Heart right ventricle (tissue), 16 donors: ENCODE results near the gene OSBP. TPM values are rescaled to one million over a fixed set of nuclear protein-coding genes. Genes with fewer than 3 reads are reported as not detected.

Experiments used
- ATAC-seq, 8 donors: fragments of 200-7000 bp; cut with Tn5 transposase; one replicate each; pipeline ENCODE4 v1.9.1; 2020; ENCODE audit warnings: mild to moderate bottlenecking in 8 of 8, moderate library complexity in 8 of 8, moderate number of reproducible peaks in 1 of 8
- DNase-seq, 2 donors: peaks; one replicate each; pipeline ENCODE4 v3.0.0-alpha.2; 2020
- H3K27ac ChIP-seq, 10 donors: fragments of 200-600 bp; sonication (generic) in 2 of 10; one replicate each; pipeline versions ENCODE4 v1.5.0 to v1.8.0; 2020 to 2022; ENCODE audit warnings: mild to moderate bottlenecking in 3 of 10
- H3K27me3 ChIP-seq, 7 donors: fragments of 200-600 bp; one replicate each; pipeline ENCODE4 v1.8.0; 2021 to 2022; ENCODE audit warnings: mild to moderate bottlenecking in 2 of 7
- H3K36me3 ChIP-seq, 9 donors: fragments of 200-600 bp; sonication (generic) in 1 of 9; one replicate each; pipeline versions ENCODE4 v1.5.0 to v1.8.0; 2020 to 2022; ENCODE audit warnings: mild to moderate bottlenecking in 2 of 9
- H3K4me1 ChIP-seq, 9 donors: fragments of 200-600 bp; sonication (generic) in 1 of 9; one replicate each; pipeline versions ENCODE4 v1.5.0 to v1.8.0; 2020 to 2022; ENCODE audit warnings: mild to moderate bottlenecking in 4 of 9
- H3K4me3 ChIP-seq, 10 donors: fragments of 200-600 bp; sonication (generic) in 2 of 10; one replicate each; pipeline versions ENCODE4 v1.5.0 to v1.8.0; 2020 to 2022; ENCODE audit warnings: mild to moderate bottlenecking in 7 of 10, moderate library complexity in 2 of 10
- H3K9me3 ChIP-seq, 11 donors: fragments of 200-600 bp in 10 of 11; sonication (generic) in 2 of 11; one replicate each; pipeline versions ENCODE4 v1.5.0 to v1.8.0; 2013 to 2022; ENCODE audit warnings: mild to moderate bottlenecking in 2 of 11, control low read depth in 1 of 11, moderate library complexity in 1 of 11
- WGBS, 2 donors: extraction: QIAGEN DNeasy Blood & Tissue Kit; methylation state at CpG; one replicate each; pipeline ENCODE4 v1.1.7; 2013; ENCODE audit warnings: inconsistent platforms in 1 of 2; 5-methylcytosine and 5-hydroxymethylcytosine counted together
- intact Hi-C, 10 donors: fragments of 100-400 bp; cut with DNase I; formaldehyde crosslinking; loops; one replicate each; pipeline versions ENCODE4 v1.11.1 to v1.14.2; 2022
- microRNA-seq, 2 donors: library from miRNA; unstranded; fragments of <30 nt; microRNA quantifications; one replicate each; pipeline ENCODE4 v1.2.0, GENCODE V29; 2021
- polyA plus RNA-seq, 2 donors: library from polyadenylated mRNA; stranded (reverse); fragments of 200-250 nt; gene quantifications; one replicate each; pipeline ENCODE4 v1.2.3, GENCODE V29; 2013
- total RNA-seq, 10 donors: library from RNA; stranded (reverse); fragmentation: NEBNext Ultra II Directional in 3 of 10; extraction: Animal tissue kit (Norgen Biotek cat#: 25700) in 3 of 10; gene quantifications; one replicate each; pipeline versions ENCODE4 v1.2.1 to v1.2.4, GENCODE V29; 2021 to 2023
- TF ChIP-seq, protein P1 (sequence below), 9 donors: fragments of 200-600 bp; sonication (generic) in 2 of 9; IDR thresholded peaks; one replicate each; pipeline versions ENCODE4 v1.5.0 to v1.8.0; 2021 to 2022; ENCODE audit warnings: antibody characterized with exemption in 9 of 9, mild to moderate bottlenecking in 5 of 9, moderate library complexity in 1 of 9
- donor health status: Arrhythmogenic right ventricular cardiomyopathy.
- donor health status: ischemic (EF 13 %, LVEDD 7.1; RV severe dilation, severe dysfunction).
- donor health status: healthy with polysubstance abuse.
- donor health status: DM: no; HTN: yes; CAD: no.
- donor health status: DM: no; HTN: no; CAD: no.
- donor health status: ischemic (EF 25% LVEDD 6.9; RV normal size, moderate dysfunction).
- donor health status: ischemic (EF 25% LVEDD 5.7; RV mildly dilated, moderate dysfunction).
- donor health status: healthy.
- donor health status: DM: yes; HTN: yes; CAD: no.
- donor health status: Ischemic cardiomyopathy.
- donor health status: ischemic (EF 35%, LVEDD 5.7; RV mildly dilated, moderate dysfunction).
- donor health status: nonischemic (EF 11% LVEDD 7.7; RV severe dilation, severe dysfunction).
- donor health status: DM: yes; HTN: yes; CAD: no.
- donor health status: PGD.
- donor health status: ischemic (EF 29% LVEDD 5.4; RV normal size, mild dysfunction).
- donor health status: nonischemic (EF 23%, LVEDD 6.1; RV moderate dilation, normal function).

The OSBP gene
- total and polyA plus RNA-seq, 12 donors = 11.2 to 46.8 (median 39.0) TPM

DNA sequence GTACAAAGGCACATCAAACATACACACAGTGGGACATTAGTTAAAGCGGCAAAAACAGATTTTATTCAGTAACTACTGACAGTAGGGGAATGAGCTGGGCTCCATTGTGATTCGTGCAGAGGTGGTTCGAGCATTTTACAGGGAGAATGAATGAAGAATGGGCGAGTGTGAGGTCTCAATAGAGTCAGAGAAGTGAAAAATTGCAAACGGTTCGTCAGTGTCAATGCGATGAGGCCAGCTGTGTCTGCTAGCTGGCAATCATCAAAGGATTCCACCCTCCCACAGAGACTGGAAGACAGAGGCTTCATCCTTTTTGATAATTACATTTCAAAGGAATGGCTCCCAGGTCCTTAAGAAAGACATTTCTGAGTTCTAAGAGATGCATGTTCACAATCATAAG is 86.9 kb downstream of the OSBP start:
- DNase-seq (no peak), ATAC-seq (no peak)
- Histone ChIP-seq H3K36me3 (no peaks in the 10 kb centered on the region), H3K27me3 (peaks cover 0 to 5% (median 0%) of the 10 kb centered on the region in 7 donors), H3K9me3 (no peaks in the 10 kb centered on the region), H3K4me1 (no peaks in the 10 kb centered on the region), H3K4me3 (no peak overlapping the region), H3K27ac (no peak overlapping the region)
- WGBS, 2 donors = 51 to 53% methylated on average over 7 of the region's 7 CpGs
- intact Hi-C loops = no loop called here
- TF ChIP-seq, protein P1, sequence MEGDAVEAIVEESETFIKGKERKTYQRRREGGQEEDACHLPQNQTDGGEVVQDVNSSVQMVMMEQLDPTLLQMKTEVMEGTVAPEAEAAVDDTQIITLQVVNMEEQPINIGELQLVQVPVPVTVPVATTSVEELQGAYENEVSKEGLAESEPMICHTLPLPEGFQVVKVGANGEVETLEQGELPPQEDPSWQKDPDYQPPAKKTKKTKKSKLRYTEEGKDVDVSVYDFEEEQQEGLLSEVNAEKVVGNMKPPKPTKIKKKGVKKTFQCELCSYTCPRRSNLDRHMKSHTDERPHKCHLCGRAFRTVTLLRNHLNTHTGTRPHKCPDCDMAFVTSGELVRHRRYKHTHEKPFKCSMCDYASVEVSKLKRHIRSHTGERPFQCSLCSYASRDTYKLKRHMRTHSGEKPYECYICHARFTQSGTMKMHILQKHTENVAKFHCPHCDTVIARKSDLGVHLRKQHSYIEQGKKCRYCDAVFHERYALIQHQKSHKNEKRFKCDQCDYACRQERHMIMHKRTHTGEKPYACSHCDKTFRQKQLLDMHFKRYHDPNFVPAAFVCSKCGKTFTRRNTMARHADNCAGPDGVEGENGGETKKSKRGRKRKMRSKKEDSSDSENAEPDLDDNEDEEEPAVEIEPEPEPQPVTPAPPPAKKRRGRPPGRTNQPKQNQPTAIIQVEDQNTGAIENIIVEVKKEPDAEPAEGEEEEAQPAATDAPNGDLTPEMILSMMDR (IDR thresholded peaks at IDR 0.05) = no peak

Small RNA genes within 50 kb of the gene (microRNA-seq; reads per million reads assigned to microRNA genes)
- gene MIR3162 = 0 reads per million in 2 donors

Other genes with a start within 250 kb of the OSBP start
- not detected for gene OR5A2, start 189.4 kb downstream of the OSBP start, total RNA-seq
- not detected for gene OR5A2, start 189.4 kb downstream of the OSBP start, polyA plus RNA-seq
- gene OR5A1, start 179.3 kb downstream of the OSBP start, total RNA-seq = not detected
- gene OR5A1, start 179.3 kb downstream of the OSBP start, polyA plus RNA-seq = not detected
- gene OR4D6, start 158.8 kb downstream of the OSBP start, total RNA-seq = not detected
- not detected for gene OR4D6, start 158.8 kb downstream of the OSBP start, polyA plus RNA-seq
- not detected for gene OR4D10, start 142.5 kb downstream of the OSBP start, total RNA-seq
- gene OR4D10, start 142.5 kb downstream of the OSBP start, polyA plus RNA-seq = not detected
- gene OR4D11, start 112.2 kb downstream of the OSBP start, total RNA-seq = not detected
- not detected for gene OR4D11, start 112.2 kb downstream of the OSBP start, polyA plus RNA-seq
- gene OR4D9, start 104.2 kb downstream of the OSBP start, total RNA-seq = not detected
- not detected for gene OR4D9, start 104.2 kb downstream of the OSBP start, polyA plus RNA-seq
- 10 to 100 TPM; 20.2 to 30.4 (median 25.2) TPM for gene PATL1, start 53.3 kb upstream of the OSBP start, total RNA-seq
- 10 to 100 TPM in 1 of 2 donors, 1 to 10 TPM in 1; 9.0 to 13.8 TPM for gene PATL1, start 53.3 kb upstream of the OSBP start, polyA plus RNA-seq
- not detected for gene OR10V1, start 98.1 kb upstream of the OSBP start, total RNA-seq
- not detected for gene OR10V1, start 98.1 kb upstream of the OSBP start, polyA plus RNA-seq
- 10 to 100 TPM in 3 of 10 donors, 1 to 10 TPM in 7; 5.4 to 12.8 (median 8.1) TPM for gene STX3, start 139.6 kb upstream of the OSBP start, total RNA-seq
- gene STX3, start 139.6 kb upstream of the OSBP start, polyA plus RNA-seq = 10 to 100 TPM; 10.8 to 11.9 TPM
- 100 to 1,000 TPM in 1 of 10 donors, 10 to 100 TPM in 9; 69.9 to 108 (median 89.8) TPM for gene MRPL16, start 195.0 kb upstream of the OSBP start, total RNA-seq
- gene MRPL16, start 195.0 kb upstream of the OSBP start, polyA plus RNA-seq = 10 to 100 TPM; 70.0 to 86.5 TPM
- not detected for gene CBLIF, start 229.7 kb upstream of the OSBP start, total RNA-seq
- not detected for gene CBLIF, start 229.7 kb upstream of the OSBP start, polyA plus RNA-seq